HepG2 (cell line): ENCODE data around the gene DNAJC21. TPM values are rescaled to one million over a fixed set of nuclear protein-coding genes. Genes with fewer than 3 reads are reported as not detected.
A peak's percentile ranks its signal among the peaks of the same experiment; 100 is the strongest.

ENCODE experiments used
- ASH2L ChIP-seq: fragments of 300-600, 200-600 bp; sonication (generic); IDR thresholded peaks from 2 replicates; pipeline ENCODE4 v1.7.0; 2017; ENCODE audit warnings: low read depth, mild to moderate bottlenecking, moderate library complexity, mixed read lengths, low read length; ENCODE audit not compliant: insufficient read length
- DPF2 ChIP-seq: sonication (generic); formaldehyde crosslinking; IDR thresholded peaks from 2 replicates; pipeline ENCODE4 v1.4.0; 2020; ENCODE audit warnings: mild to moderate bottlenecking, low read depth, missing genetic modification reagents, borderline replicate concordance
- HES4 ChIP-seq: sonication (generic); formaldehyde crosslinking; IDR thresholded peaks from 2 replicates; pipeline ENCODE4 v1.9.0; 2021; ENCODE audit warnings: mild to moderate bottlenecking, missing genetic modification reagents, borderline replicate concordance
- HNF4A ChIP-seq: sonication (generic); formaldehyde crosslinking; IDR thresholded peaks from 2 replicates; pipeline ENCODE4 v1.4.0; 2020; ENCODE audit warnings: missing genetic modification reagents
- HOXA7 ChIP-seq: sonication (generic); formaldehyde crosslinking; IDR thresholded peaks from 2 replicates; pipeline ENCODE4 v1.8.1; 2022; ENCODE audit warnings: mild to moderate bottlenecking, missing genetic modification reagents, moderate library complexity
- ISL2 ChIP-seq: sonication (generic); formaldehyde crosslinking; IDR thresholded peaks from 2 replicates; pipeline ENCODE4 v1.5.0; 2020; ENCODE audit warnings: missing genetic modification reagents
- KDM1A ChIP-seq: IDR thresholded peaks from 2 replicates; pipeline ENCODE4 v1.6.1; 2016; ENCODE audit warnings: missing compliant biosample characterization
- PLRG1 ChIP-seq: fragments of 450-650 bp; conservative IDR thresholded peaks from 2 replicates; pipeline ENCODE4 v1.6.1; 2016
- SOX6 ChIP-seq, 2 experiments: fragments of 450-650 bp in 1 of 2; sonication (generic) in 1 of 2; formaldehyde crosslinking in 1 of 2; IDR thresholded peaks; 2 replicates each; pipeline versions ENCODE4 v1.4.0 to v1.6.1; 2017 to 2020; ENCODE audit warnings: antibody characterized with exemption in 1 of 2, mild to moderate bottlenecking in 1 of 2, missing genetic modification reagents in 1 of 2
- TBX2 ChIP-seq: sonication (generic); formaldehyde crosslinking; IDR thresholded peaks from 2 replicates; pipeline ENCODE4 v1.5.0; 2020; ENCODE audit warnings: missing genetic modification reagents, mild to moderate bottlenecking, borderline replicate concordance
- U2AF1 ChIP-seq: fragments of 200-400 bp; formaldehyde crosslinking; optimal IDR thresholded peaks from 2 replicates; pipeline ENCODE3; 2017; ENCODE audit warnings: mild to moderate bottlenecking, low read depth, low read length
- ZNF12 ChIP-seq: sonication (generic); formaldehyde crosslinking; IDR thresholded peaks from 2 replicates; pipeline ENCODE4 v1.5.0; 2020; ENCODE audit warnings: missing genetic modification reagents
- ZNF205 ChIP-seq: IDR thresholded peaks from 2 replicates; pipeline ENCODE4 v1.6.1; 2018; ENCODE audit warnings: missing biosample characterization, missing genetic modification reagents
- ZNF441 ChIP-seq: sonication (generic); formaldehyde crosslinking; IDR thresholded peaks from 2 replicates; pipeline ENCODE4 v1.7.0; 2021; ENCODE audit warnings: missing genetic modification reagents, borderline replicate concordance
- ZNF713 ChIP-seq: sonication (generic); formaldehyde crosslinking; IDR thresholded peaks from 2 replicates; pipeline ENCODE4 v1.4.0; 2020; ENCODE audit warnings: mild to moderate bottlenecking, missing genetic modification reagents
- polyA plus RNA-seq, 8 experiments: library from polyadenylated mRNA; depleted of rRNA in 3 of 8; stranded (reverse) in 7 of 8; unstranded in 1 of 8; fragments of >200 nt; fragmentation: Illumina TruSeq in 4 of 8; extraction: Trizol in 4 of 8; gene quantifications; 2 replicates each; pipeline versions ENCODE4 v1.2.1 to v1.2.3, GENCODE V29; 2011 to 2016; ENCODE audit warnings: low read depth in 4 of 8, missing spikeins in 1 of 8, mixed read lengths in 1 of 8; ENCODE audit not compliant: insufficient read depth in 1 of 8
- total RNA-seq, 5 experiments: library from RNA; depleted of rRNA; stranded (reverse); fragments of >200 nt; fragmentation: Illumina TruSeq; extraction: Trizol; gene quantifications; 2 replicates each; pipeline ENCODE4 v1.2.3, GENCODE V29; 2016; ENCODE audit warnings: low read depth in 1 of 5
- TF ChIP-seq, protein P1 (sequence below): sonication (generic); formaldehyde crosslinking; IDR thresholded peaks from 2 replicates; pipeline ENCODE4 v1.5.1; 2020; ENCODE audit warnings: mild to moderate bottlenecking, missing genetic modification reagents
- TF ChIP-seq, protein P2 (sequence below): sonication (generic); formaldehyde crosslinking; IDR thresholded peaks from 2 replicates; pipeline ENCODE4 v1.8.1; 2023; ENCODE audit warnings: mild to moderate bottlenecking, missing genetic modification reagents
- TF ChIP-seq, protein P3 (sequence below): sonication (generic); formaldehyde crosslinking; IDR thresholded peaks from 2 replicates; pipeline ENCODE4 v1.4.0; 2020; ENCODE audit warnings: missing genetic modification reagents, mild to moderate bottlenecking, borderline replicate concordance
- TF ChIP-seq, protein P4 (sequence below): sonication (generic); formaldehyde crosslinking; IDR thresholded peaks from 2 replicates; pipeline ENCODE4 v1.8.0; 2022; ENCODE audit warnings: missing genetic modification reagents, low read depth, mild to moderate bottlenecking, borderline replicate concordance
- TF ChIP-seq, protein P5 (sequence below): IDR thresholded peaks from 2 replicates; pipeline ENCODE4 v1.6.1; 2012; ENCODE audit warnings: inconsistent platforms

The DNAJC21 gene
- total and polyA plus RNA-seq, 2 of the 13 experiments (the other 11 are each of a cell fraction or from before 2014, with no cell fraction given) = 10.9 to 41.6 TPM

DNA sequence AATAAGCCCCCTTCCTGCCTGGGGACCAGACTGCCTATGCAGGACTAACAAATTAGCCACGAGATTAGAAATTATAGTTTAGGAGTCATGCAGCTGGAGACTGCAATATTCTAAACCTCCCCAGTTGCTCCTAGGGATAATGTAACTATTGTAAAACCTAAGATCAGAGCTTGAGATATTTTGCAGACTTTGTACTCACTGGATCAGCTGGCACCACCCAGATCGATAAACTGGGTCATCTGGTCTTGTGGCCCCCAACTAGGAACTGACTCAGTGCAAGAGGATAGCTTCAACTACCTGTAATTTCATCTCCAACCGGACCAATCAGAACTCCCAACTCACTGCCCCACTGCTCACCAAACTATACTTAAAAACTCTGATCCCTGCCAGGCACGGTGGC lies 38.2 kb downstream of the DNAJC21 start (continued):
- TF ChIP-seq, protein P1, sequence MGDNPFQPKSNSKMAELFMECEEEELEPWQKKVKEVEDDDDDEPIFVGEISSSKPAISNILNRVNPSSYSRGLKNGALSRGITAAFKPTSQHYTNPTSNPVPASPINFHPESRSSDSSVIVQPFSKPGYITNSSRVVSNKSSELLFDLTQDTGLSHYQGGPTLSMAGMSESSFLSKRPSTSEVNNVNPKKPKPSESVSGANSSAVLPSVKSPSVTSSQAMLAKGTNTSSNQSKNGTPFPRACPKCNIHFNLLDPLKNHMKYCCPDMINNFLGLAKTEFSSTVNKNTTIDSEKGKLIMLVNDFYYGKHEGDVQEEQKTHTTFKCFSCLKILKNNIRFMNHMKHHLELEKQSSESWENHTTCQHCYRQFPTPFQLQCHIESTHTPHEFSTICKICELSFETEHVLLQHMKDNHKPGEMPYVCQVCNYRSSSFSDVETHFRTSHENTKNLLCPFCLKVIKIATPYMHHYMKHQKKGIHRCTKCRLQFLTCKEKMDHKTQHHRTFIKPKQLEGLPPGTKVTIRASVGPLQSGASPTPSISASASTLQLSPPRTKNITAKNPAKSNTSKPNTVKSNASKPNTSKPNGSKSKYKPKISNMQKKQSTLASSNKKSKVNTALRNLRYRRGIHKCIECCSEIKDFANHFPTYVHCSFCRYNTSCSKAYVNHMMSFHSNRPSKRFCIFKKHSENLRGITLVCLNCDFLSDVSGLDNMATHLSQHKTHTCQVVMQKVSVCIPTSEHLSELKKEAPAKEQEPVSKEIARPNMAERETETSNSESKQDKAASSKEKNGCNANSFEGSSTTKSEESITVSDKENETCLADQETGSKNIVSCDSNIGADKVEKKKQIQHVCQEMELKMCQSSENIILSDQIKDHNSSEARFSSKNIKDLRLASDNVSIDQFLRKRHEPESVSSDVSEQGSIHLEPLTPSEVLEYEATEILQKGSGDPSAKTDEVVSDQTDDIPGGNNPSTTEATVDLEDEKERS (CRISPR knock-in tag) = no peak
- TF ChIP-seq ZNF12 (no peak), ASH2L (no peak), DPF2 (no peak), HOXA7 (no peak), SOX6 (IDR thresholded peaks at IDR 0.05) (no peak), SOX6 (CRISPR knock-in tag; IDR thresholded peaks at IDR 0.05) (peak; percentile 40), ZNF713 (CRISPR knock-in tag) (no peak), TBX2 (CRISPR knock-in tag) (no peak), PLRG1 (no peak), HNF4A (CRISPR knock-in tag) (peak; percentile 75), HES4 (CRISPR knock-in tag) (no peak), ZNF441 (CRISPR knock-in tag) (no peak), ISL2 (CRISPR knock-in tag) (no peak), U2AF1 (no peak), ZNF205 (CRISPR knock-in tag) (no peak), KDM1A (no peak)
- TF ChIP-seq, protein P2, sequence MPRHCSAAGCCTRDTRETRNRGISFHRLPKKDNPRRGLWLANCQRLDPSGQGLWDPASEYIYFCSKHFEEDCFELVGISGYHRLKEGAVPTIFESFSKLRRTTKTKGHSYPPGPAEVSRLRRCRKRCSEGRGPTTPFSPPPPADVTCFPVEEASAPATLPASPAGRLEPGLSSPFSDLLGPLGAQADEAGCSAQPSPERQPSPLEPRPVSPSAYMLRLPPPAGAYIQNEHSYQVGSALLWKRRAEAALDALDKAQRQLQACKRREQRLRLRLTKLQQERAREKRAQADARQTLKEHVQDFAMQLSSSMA (CRISPR knock-in tag) = no peak
- TF ChIP-seq, protein P3, sequence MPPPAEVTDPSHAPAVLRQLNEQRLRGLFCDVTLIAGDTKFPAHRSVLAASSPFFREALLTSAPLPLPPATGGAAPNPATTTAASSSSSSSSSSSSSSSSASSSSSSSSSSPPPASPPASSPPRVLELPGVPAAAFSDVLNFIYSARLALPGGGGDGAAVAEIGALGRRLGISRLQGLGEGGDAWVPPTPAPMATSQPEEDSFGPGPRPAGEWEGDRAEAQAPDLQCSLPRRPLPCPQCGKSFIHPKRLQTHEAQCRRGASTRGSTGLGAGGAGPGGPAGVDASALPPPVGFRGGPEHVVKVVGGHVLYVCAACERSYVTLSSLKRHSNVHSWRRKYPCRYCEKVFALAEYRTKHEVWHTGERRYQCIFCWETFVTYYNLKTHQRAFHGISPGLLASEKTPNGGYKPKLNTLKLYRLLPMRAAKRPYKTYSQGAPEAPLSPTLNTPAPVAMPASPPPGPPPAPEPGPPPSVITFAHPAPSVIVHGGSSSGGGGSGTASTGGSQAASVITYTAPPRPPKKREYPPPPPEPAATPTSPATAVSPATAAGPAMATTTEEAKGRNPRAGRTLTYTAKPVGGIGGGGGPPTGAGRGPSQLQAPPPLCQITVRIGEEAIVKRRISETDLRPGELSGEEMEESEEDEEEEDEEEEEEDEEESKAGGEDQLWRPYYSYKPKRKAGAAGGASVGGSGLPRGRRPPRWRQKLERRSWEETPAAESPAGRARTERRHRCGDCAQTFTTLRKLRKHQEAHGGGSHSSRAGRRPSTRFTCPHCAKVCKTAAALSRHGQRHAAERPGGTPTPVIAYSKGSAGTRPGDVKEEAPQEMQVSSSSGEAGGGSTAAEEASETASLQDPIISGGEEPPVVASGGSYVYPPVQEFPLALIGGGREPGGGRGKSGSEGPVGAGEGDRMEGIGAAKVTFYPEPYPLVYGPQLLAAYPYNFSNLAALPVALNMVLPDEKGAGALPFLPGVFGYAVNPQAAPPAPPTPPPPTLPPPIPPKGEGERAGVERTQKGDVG (CRISPR knock-in tag) = no peak
- TF ChIP-seq, protein P4, sequence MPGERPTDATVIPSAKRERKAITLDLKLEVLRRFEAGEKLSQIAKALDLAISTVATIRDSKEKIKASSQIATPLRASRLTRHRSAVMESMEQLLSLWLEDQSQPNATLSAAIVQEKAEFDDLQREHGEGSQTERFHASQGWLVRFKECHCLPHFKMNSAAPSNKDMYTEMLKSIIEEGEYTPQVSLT (CRISPR knock-in tag) = no peak
- TF ChIP-seq, protein P5, sequence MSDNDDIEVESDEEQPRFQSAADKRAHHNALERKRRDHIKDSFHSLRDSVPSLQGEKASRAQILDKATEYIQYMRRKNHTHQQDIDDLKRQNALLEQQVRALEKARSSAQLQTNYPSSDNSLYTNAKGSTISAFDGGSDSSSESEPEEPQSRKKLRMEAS = no peak
